Spleen (tissue), 7 donors: Measurements from ENCODE around the gene CDC25C.

Experiments used
- CTCF ChIP-seq, 11 experiments: fragments of 200-600 bp in 7 of 11; fragments of 450-650 bp in 4 of 11; sonication (generic) in 4 of 11; IDR thresholded peaks in 8 of 11; conservative IDR thresholded peaks in 3 of 11; 1 replicate in 7 of 11; 2 replicates in 4 of 11; pipeline versions ENCODE4 v1.4.0 to v1.8.0; 2016 to 2021; ENCODE audit warnings: antibody characterized with exemption in 11 of 11, inconsistent platforms in 4 of 11, mild to moderate bottlenecking in 1 of 11
- POLR2A ChIP-seq, 3 donors: fragments of 450-650 bp; IDR thresholded peaks; one replicate each; pipeline ENCODE4 v1.5.1; 2017; ENCODE audit warnings: antibody characterized with exemption in 3 of 3, mild to moderate bottlenecking in 1 of 3
- POLR2AphosphoS5 ChIP-seq, 3 donors: sonication (generic); formaldehyde crosslinking; IDR thresholded peaks; one replicate each; pipeline ENCODE4 v1.5.1; 2017; ENCODE audit warnings: antibody characterized with exemption in 3 of 3
- donor health status: DM: no; HTN: no; CAD: no; lungs with moderate emphysema.
- donor health status: DM: no; HTN: no; CAD: no.
- donor health status: DM: no; HTN: no; CAD: no.

GRCh38 chr5:138372653-138373052 is 41.0 kb upstream of the CDC25C start:
- TF ChIP-seq CTCF (IDR thresholded peaks at IDR 0.05 in 8 of 11, conservative IDR thresholded peaks at IDR 0.05 in 3 of 11) (no peak), POLR2A (IDR thresholded peaks at IDR 0.05) (no peak), POLR2AphosphoS5 (IDR thresholded peaks at IDR 0.05) (no peak)
